KG1 (cell line): Measurements from ENCODE around the gene BIRC3.
A peak's percentile ranks its signal among the peaks of the same experiment; 100 is the strongest.
"Not testable (repeated sequence)": the region's sequence is repeated elsewhere in the genome, so short reads cannot be mapped to it uniquely, and the experiment has no call there.

Source experiments
- DNase-seq: peaks from one replicate; lab custom pipeline; 2025; lab: John Stamatoyannopoulos, UW

Gene BIRC3

GRCh38 chr11:102296757-102297156 is 20.5 kb upstream of the BIRC3 start:
- DNase-seq, result not testable (repeated sequence)

- not testable (repeated sequence) for DNase-seq
Measured at GRCh38 chr11:102300837-102301236, 16.4 kb upstream of the BIRC3 start.

GRCh38 chr11:102302241-102302640 is 15.0 kb upstream of the BIRC3 start:
- DNase-seq, result no peak

- DNase-seq, result no peak
Measured at GRCh38 chr11:102304686-102305085, 12.6 kb upstream of the BIRC3 start.

- DNase-seq, result no peak
Measured at GRCh38 chr11:102305352-102306047, 11.8 kb upstream of the BIRC3 start.

- DNase-seq, result no peak
Measured at GRCh38 chr11:102306048-102306597, 11.2 kb upstream of the BIRC3 start.

- DNase-seq, result no peak
Measured at GRCh38 chr11:102306817-102307726, 10.2 kb upstream of the BIRC3 start.

- no peak for DNase-seq
Measured at GRCh38 chr11:102307727-102308038, 9.6 kb upstream of the BIRC3 start.

GRCh38 chr11:102309621-102310541 is 7.4 kb upstream of the BIRC3 start:
- no peak for DNase-seq

GRCh38 chr11:102312667-102313066 is 4.6 kb upstream of the BIRC3 start:
- DNase-seq, result no peak

GRCh38 chr11:102313238-102313940 is 3.9 kb upstream of the BIRC3 start:
- DNase-seq, result no peak

GRCh38 chr11:102314784-102315183 is 2.5 kb upstream of the BIRC3 start:
- no peak for DNase-seq

GRCh38 chr11:102316346-102316904 is 859 bp upstream of the BIRC3 start:
- no peak for DNase-seq

GRCh38 chr11:102317768-102318103 is 452 bp downstream of the BIRC3 start:
- no peak for DNase-seq

- DNase-seq, result no peak
Measured at GRCh38 chr11:102318469-102318868, 1.2 kb downstream of the BIRC3 start.

GRCh38 chr11:102319544-102319943 is 2.3 kb downstream of the BIRC3 start:
- DNase-seq, result no peak

- no peak for DNase-seq
Measured at GRCh38 chr11:102320188-102320587, 2.9 kb downstream of the BIRC3 start.

- no peak for DNase-seq
Measured at GRCh38 chr11:102320679-102321078, 3.4 kb downstream of the BIRC3 start.

GRCh38 chr11:102322560-102322959 is 5.3 kb downstream of the BIRC3 start:
- peak; percentile 25 for DNase-seq

GRCh38 chr11:102323542-102324251 is 6.4 kb downstream of the BIRC3 start:
- no peak for DNase-seq

- no peak for DNase-seq
Measured at GRCh38 chr11:102325088-102325487, 7.8 kb downstream of the BIRC3 start.
